Neural progenitor cell (in vitro differentiated cells): ENCODE data around the gene STAT5B. TPM values are rescaled to one million over a fixed set of nuclear protein-coding genes. Genes with fewer than 3 reads are reported as not detected.
A peak's percentile ranks its signal among the peaks of the same experiment; 100 is the strongest.
"Not testable (repeated sequence)": the region's sequence is repeated elsewhere in the genome, so short reads cannot be mapped to it uniquely, and the experiment has no call there.

Experiments
- DNase-seq: peaks from one replicate; pipeline ENCODE4 v3.0.0-alpha.2; 2016; ENCODE audit warnings: low spot score
- H2AFZ ChIP-seq: fragments of 200-600 bp; sonication (generic); replicated peaks from 2 replicates; pipeline ENCODE4 v1.6.1; 2016; ENCODE audit warnings: antibody characterized with exemption
- H3F3A ChIP-seq: fragments of 200-600 bp; sonication (generic); 2 replicates; pipeline ENCODE4 v1.6.1; 2016; ENCODE audit warnings: antibody characterized with exemption, low read depth
- H3K27ac ChIP-seq: fragments of 200-600 bp; sonication (generic); 2 replicates; pipeline ENCODE4 v1.5.1; 2016; ENCODE audit warnings: mild to moderate bottlenecking
- H3K27me3 ChIP-seq: fragments of 200-600 bp; sonication (generic); 2 replicates; pipeline ENCODE4 v1.6.1; 2016; ENCODE audit warnings: mild to moderate bottlenecking, moderate library complexity
- H3K36me3 ChIP-seq: fragments of 200-600 bp; sonication (generic); 2 replicates; pipeline ENCODE4 v1.5.1; 2016
- H3K4me1 ChIP-seq: fragments of 200-600 bp; sonication (generic); 2 replicates; pipeline ENCODE4 v1.6.1; 2016; ENCODE audit warnings: mixed run types
- H3K4me2 ChIP-seq: fragments of 200-600 bp; sonication (generic); 2 replicates; pipeline ENCODE4 v1.6.1; 2016
- H3K4me3 ChIP-seq: fragments of 200-600 bp; sonication (generic); 2 replicates; pipeline ENCODE4 v1.5.1; 2016
- H3K79me2 ChIP-seq: fragments of 200-600 bp; sonication (generic); 2 replicates; pipeline ENCODE4 v1.6.1; 2016; ENCODE audit warnings: low read depth
- H3K9ac ChIP-seq: fragments of 200-600 bp; sonication (generic); 2 replicates; pipeline ENCODE4 v1.6.1; 2016
- H3K9me3 ChIP-seq: fragments of 200-600 bp; sonication (generic); 2 replicates; pipeline ENCODE4 v1.5.1; 2016; ENCODE audit warnings: low read depth
- H4K20me1 ChIP-seq: fragments of 200-600 bp; sonication (generic); 2 replicates; pipeline ENCODE4 v1.6.1; 2016; ENCODE audit warnings: low read depth
- H3K27ac Mint-ChIP-seq: 3 replicates; pipeline ENCODE4 v1.8.0; 2021; ENCODE audit warnings: mixed read lengths
- H3K27me3 Mint-ChIP-seq: 2 replicates; pipeline ENCODE4 v1.8.0; 2022; ENCODE audit warnings: low read depth, mild to moderate bottlenecking, inconsistent platforms, moderate library complexity, mixed read lengths; ENCODE audit not compliant: insufficient read depth
- H3K36me3 Mint-ChIP-seq: 3 replicates; pipeline ENCODE4 v1.8.0; 2021; ENCODE audit warnings: mixed read lengths
- H3K4me1 Mint-ChIP-seq: 3 replicates; pipeline ENCODE4 v1.8.0; 2021; ENCODE audit warnings: mixed read lengths
- H3K4me3 Mint-ChIP-seq: 3 replicates; pipeline ENCODE4 v1.8.0; 2021; ENCODE audit warnings: mild to moderate bottlenecking, moderate library complexity, mixed read lengths
- H3K9me3 Mint-ChIP-seq: 3 replicates; pipeline ENCODE4 v1.8.0; 2020; ENCODE audit warnings: mixed read lengths
- CTCF ChIP-seq: fragments of 200-600 bp; sonication (generic); IDR thresholded peaks from 2 replicates; pipeline ENCODE4 v1.5.1; 2017; ENCODE audit warnings: antibody characterized with exemption, mild to moderate bottlenecking
- EZH2 ChIP-seq: fragments of 200-600 bp; sonication (generic); IDR thresholded peaks from 2 replicates; pipeline ENCODE4 v1.6.1; 2017; ENCODE audit warnings: antibody characterized with exemption, mild to moderate bottlenecking, moderate library complexity
- EZH2phosphoT487 ChIP-seq: fragments of 200-600 bp; sonication (generic); IDR thresholded peaks from 2 replicates; pipeline ENCODE4 v1.6.1; 2017; ENCODE audit warnings: antibody characterized with exemption
- total RNA-seq: library from RNA; depleted of rRNA; stranded (reverse); fragments of >200 nt; gene quantifications from 2 replicates; pipeline ENCODE4 v1.2.3, GENCODE V29; 2015; ENCODE audit warnings: low replicate concordance

STAT5B gene
- total RNA-seq, 1 donor from 2014 or later: 96.4 TPM

- Mint-ChIP-seq H3K36me3 (no peaks in the 10 kb centered on the region), H3K4me3 (no peak overlapping the region), H3K9me3 (no peaks in the 10 kb centered on the region), H3K27ac (no peak overlapping the region), H3K27me3 (peaks cover 11% of the 10 kb centered on the region), H3K4me1 (peaks cover 28% of the 10 kb centered on the region)
- no peak overlapping the region for H2AFZ ChIP-seq
- H3K4me2 ChIP-seq: no peak overlapping the region
- no peak overlapping the region for H3K27ac ChIP-seq
- peaks cover 15% of the 10 kb centered on the region for H3F3A ChIP-seq
- no peaks in the 10 kb centered on the region for H3K9me3 ChIP-seq
- H3K36me3 ChIP-seq: no peaks in the 10 kb centered on the region
- peaks cover 23% of the 10 kb centered on the region for H3K4me1 ChIP-seq
- H3K4me3 ChIP-seq: no peak overlapping the region
- TF ChIP-seq CTCF: no peak
- no peak for TF ChIP-seq EZH2
- no peak for TF ChIP-seq EZH2phosphoT487
- H4K20me1 ChIP-seq: peaks cover 16% of the 10 kb centered on the region
- DNase-seq: no peak
- no peak overlapping the region for H3K9ac ChIP-seq
- H3K27me3 ChIP-seq: peaks cover 13% of the 10 kb centered on the region
- no peaks in the 10 kb centered on the region for H3K79me2 ChIP-seq
These were observed 86.6 kb downstream of the STAT5B start for GRCh38 chr17:42189651-42189965.

GRCh38 chr17:42188749-42189650, 87.2 kb downstream of the STAT5B start:
- H3K4me1 ChIP-seq: peaks cover 22% of the 10 kb centered on the region
- DNase-seq: no peak
- no peak overlapping the region for H3K4me3 ChIP-seq
- peaks cover 16% of the 10 kb centered on the region for H4K20me1 ChIP-seq
- Mint-ChIP-seq H3K4me3 (no peak overlapping the region), H3K9me3 (no peaks in the 10 kb centered on the region), H3K4me1 (peaks cover 25% of the 10 kb centered on the region), H3K36me3 (no peaks in the 10 kb centered on the region), H3K27ac (no peak overlapping the region), H3K27me3 (peaks cover 11% of the 10 kb centered on the region)
- no peaks in the 10 kb centered on the region for H3K79me2 ChIP-seq
- no peak overlapping the region for H3K9ac ChIP-seq
- TF ChIP-seq CTCF: no peak
- no peak for TF ChIP-seq EZH2phosphoT487
- TF ChIP-seq EZH2: no peak
- no peak overlapping the region for H2AFZ ChIP-seq
- H3K27me3 ChIP-seq: peaks cover 19% of the 10 kb centered on the region
- H3K27ac ChIP-seq: no peak overlapping the region
- no peaks in the 10 kb centered on the region for H3K36me3 ChIP-seq
- no peak overlapping the region for H3K4me2 ChIP-seq
- H3K9me3 ChIP-seq: no peaks in the 10 kb centered on the region
- peaks cover 18% of the 10 kb centered on the region for H3F3A ChIP-seq

- no peak for DNase-seq
- no peak overlapping the region for H3K4me3 Mint-ChIP-seq
- H3F3A ChIP-seq: peaks cover 30% of the 10 kb centered on the region
These were observed 88.4 kb downstream of the STAT5B start for GRCh38 chr17:42187833-42188232.

GRCh38 chr17:42186191-42186590, 90.0 kb downstream of the STAT5B start:
- H3K4me3 Mint-ChIP-seq: peak overlapping the region; percentile 27

More at GRCh38 chr17:42187833-42188232, 88.4 kb downstream of the STAT5B start:
- Histone ChIP-seq H3K36me3 (no peaks in the 10 kb centered on the region), H3K9ac (no peak overlapping the region), H3K4me3 (no peak overlapping the region), H3K4me2 (no peak overlapping the region), H3K27ac (no peak overlapping the region), H4K20me1 (peaks cover 16% of the 10 kb centered on the region), H3K79me2 (no peaks in the 10 kb centered on the region), H3K9me3 (no peaks in the 10 kb centered on the region), H2AFZ (no peak overlapping the region), H3K27me3 (peaks cover 31% of the 10 kb centered on the region), H3K4me1 (peaks cover 20% of the 10 kb centered on the region)
- H3K27me3 Mint-ChIP-seq: peaks cover 17% of the 10 kb centered on the region
- H3K36me3 Mint-ChIP-seq: no peaks in the 10 kb centered on the region
- TF ChIP-seq EZH2phosphoT487 (no peak), EZH2 (no peak), CTCF (no peak)
- no peaks in the 10 kb centered on the region for H3K9me3 Mint-ChIP-seq
- H3K4me1 Mint-ChIP-seq: peaks cover 24% of the 10 kb centered on the region
- peak overlapping the region; percentile 83 for H3K27ac Mint-ChIP-seq

More at GRCh38 chr17:42186191-42186590, 90.0 kb downstream of the STAT5B start:
- not testable (repeated sequence) for H3K36me3 Mint-ChIP-seq, DNase-seq, H3K27ac Mint-ChIP-seq, H3K79me2 ChIP-seq, H3K36me3 ChIP-seq, H3K9ac ChIP-seq, H3K4me3 ChIP-seq, H3K9me3 Mint-ChIP-seq, H3K9me3 ChIP-seq, H3K27ac ChIP-seq, H2AFZ ChIP-seq
- Histone ChIP-seq H3K4me2 (peak overlapping the region; percentile 44), H3K27me3 (peaks cover 47% of the 10 kb centered on the region), H3F3A (peaks cover 30% of the 10 kb centered on the region), H4K20me1 (peaks cover 16% of the 10 kb centered on the region), H3K4me1 (peaks cover 20% of the 10 kb centered on the region)
- H3K4me1 Mint-ChIP-seq: peaks cover 28% of the 10 kb centered on the region
- peaks cover 33% of the 10 kb centered on the region for H3K27me3 Mint-ChIP-seq
